Left ventricle myocardium inferior (tissue), 1 donor: ENCODE results near the gene ITGAV. TPM values are rescaled to one million over a fixed set of nuclear protein-coding genes. Genes with fewer than 3 reads are reported as not detected.

ENCODE experiments used
- DNase-seq: peaks from one replicate; pipeline ENCODE4 v3.0.0-alpha.2; 2020
- H3K27ac ChIP-seq: fragments of 200-600 bp; replicated peaks from 2 replicates; pipeline ENCODE4 v1.8.0; 2021
- H3K27me3 ChIP-seq: fragments of 200-600 bp; 2 replicates; pipeline ENCODE4 v1.8.0; 2021; ENCODE audit warnings: low read depth
- H3K36me3 ChIP-seq: fragments of 200-600 bp; 2 replicates; pipeline ENCODE4 v1.8.0; 2021
- H3K4me1 ChIP-seq: fragments of 200-600 bp; 2 replicates; pipeline ENCODE4 v1.8.0; 2021
- H3K4me3 ChIP-seq: fragments of 200-600 bp; 2 replicates; pipeline ENCODE4 v1.8.0; 2021; ENCODE audit warnings: mild to moderate bottlenecking, moderate library complexity
- H3K9me3 ChIP-seq: fragments of 200-600 bp; replicated peaks from 2 replicates; pipeline ENCODE4 v1.8.0; 2021
- CTCF ChIP-seq: fragments of 200-600 bp; IDR thresholded peaks from 2 replicates; pipeline ENCODE4 v1.8.0; 2021; ENCODE audit warnings: antibody characterized with exemption, mild to moderate bottlenecking, borderline replicate concordance
- intact Hi-C: fragments of 100-400 bp; cut with micrococcal nuclease; formaldehyde crosslinking; loops from one replicate; pipeline ENCODE4 v1.11.0; 2022
- total RNA-seq: library from RNA; stranded (reverse); fragmentation: NEBNext Ultra II Directional; extraction: Animal tissue kit (Norgen Biotek cat#: 25700); gene quantifications from one replicate; pipeline ENCODE4 v1.2.1, GENCODE V29; 2021
- donor health status: DM: no; HTN: yes; CAD: no; lungs with severe emphysema.

ITGAV gene
- total RNA-seq, 1 donor from 2014 or later, result 178 TPM

- no peak for DNase-seq
Measured at GRCh38 chr2:186709529-186710450, 119.9 kb downstream of the ITGAV start.

GRCh38 chr2:186713691-186714090 is 123.8 kb downstream of the ITGAV start:
- Histone ChIP-seq H3K27me3 (no peaks in the 10 kb centered on the region), H3K4me1 (no peaks in the 10 kb centered on the region), H3K4me3 (no peak overlapping the region), H3K36me3 (no peaks in the 10 kb centered on the region), H3K27ac (no peak overlapping the region), H3K9me3 (no peaks in the 10 kb centered on the region)
- intact Hi-C loops, result no loop called here
- TF ChIP-seq CTCF, result no peak
- DNase-seq, result no peak

More at GRCh38 chr2:186709529-186710450, 119.9 kb downstream of the ITGAV start:
- no peaks in the 10 kb centered on the region for H3K36me3 ChIP-seq
- H3K27ac ChIP-seq, result no peak overlapping the region
- TF ChIP-seq CTCF, result no peak
- H3K27me3 ChIP-seq, result no peaks in the 10 kb centered on the region
- H3K4me1 ChIP-seq, result no peaks in the 10 kb centered on the region
- intact Hi-C loops, result no loop called here
- H3K9me3 ChIP-seq, result no peaks in the 10 kb centered on the region
- H3K4me3 ChIP-seq, result no peak overlapping the region

DNA sequence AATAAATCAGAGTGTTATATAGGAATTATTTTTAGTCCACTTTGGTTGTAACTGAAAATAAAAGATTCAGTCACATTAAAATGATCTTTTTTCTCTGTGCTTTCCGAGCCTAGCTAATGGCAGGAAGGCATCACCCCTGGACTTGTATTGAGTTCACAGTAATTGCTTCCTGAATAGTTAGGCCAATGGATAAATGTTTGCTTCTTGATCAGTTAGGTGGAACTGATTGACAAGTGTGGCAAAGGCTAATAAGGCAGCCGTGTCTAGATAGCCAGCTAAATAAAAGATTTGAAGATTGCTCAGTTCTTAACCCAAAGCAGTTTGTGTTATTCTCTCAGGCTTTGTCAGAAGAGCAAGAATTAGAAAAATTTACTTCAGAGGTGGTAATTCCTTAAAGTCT is 124.8 kb downstream of the ITGAV start:
- intact Hi-C loops, result no loop called here
- Histone ChIP-seq H3K9me3 (no peaks in the 10 kb centered on the region), H3K36me3 (no peaks in the 10 kb centered on the region), H3K27me3 (no peaks in the 10 kb centered on the region), H3K27ac (no peak overlapping the region), H3K4me1 (no peaks in the 10 kb centered on the region), H3K4me3 (no peak overlapping the region)
- DNase-seq, result no peak
- TF ChIP-seq CTCF, result no peak

DNA sequence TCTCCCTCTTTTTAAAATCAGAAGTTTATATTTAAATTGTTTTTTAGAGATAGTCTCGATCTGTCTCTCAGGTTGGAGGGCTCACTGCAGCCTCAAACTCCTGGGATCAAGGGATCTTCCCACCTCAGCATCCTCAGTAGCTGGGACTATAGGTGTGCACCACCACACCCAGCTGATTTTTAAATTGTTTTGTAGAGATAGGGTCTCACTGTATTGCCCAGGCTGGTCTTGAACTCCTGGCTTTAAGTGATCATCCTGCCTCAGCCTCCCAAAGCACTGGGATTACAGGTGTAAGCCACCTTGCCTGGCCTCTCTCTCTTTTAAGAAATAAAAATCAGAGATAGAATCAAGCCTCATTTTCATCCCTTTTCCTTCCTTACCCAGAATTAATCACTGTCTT is 126.1 kb downstream of the ITGAV start:
- Histone ChIP-seq H3K27me3 (no peaks in the 10 kb centered on the region), H3K36me3 (no peaks in the 10 kb centered on the region), H3K9me3 (no peaks in the 10 kb centered on the region), H3K4me1 (no peaks in the 10 kb centered on the region), H3K4me3 (no peak overlapping the region), H3K27ac (no peak overlapping the region)
- intact Hi-C loops, result no loop called here
- DNase-seq, result no peak
- no peak for TF ChIP-seq CTCF

DNA sequence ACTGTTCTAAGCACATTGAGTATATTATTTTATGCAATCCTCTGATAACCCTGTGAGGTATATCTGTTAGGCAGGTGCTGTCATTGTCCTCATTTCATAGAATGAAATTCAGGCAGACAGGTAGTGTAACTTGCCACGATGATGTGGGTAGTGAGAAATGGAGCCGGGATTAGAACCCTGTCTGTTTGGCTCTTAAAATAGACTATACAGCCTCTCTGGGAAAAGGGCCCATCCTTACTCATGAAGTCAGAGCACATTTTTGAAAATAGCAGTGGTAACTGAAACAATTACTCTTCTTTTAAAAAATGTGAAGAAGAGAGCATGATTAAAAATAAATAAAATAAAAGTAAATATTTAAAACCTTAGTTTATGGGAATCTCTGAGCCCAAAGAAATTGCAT is 127.0 kb downstream of the ITGAV start:
- intact Hi-C loops, result no loop called here
- Histone ChIP-seq H3K27me3 (no peaks in the 10 kb centered on the region), H3K27ac (no peak overlapping the region), H3K9me3 (no peaks in the 10 kb centered on the region), H3K4me1 (no peaks in the 10 kb centered on the region), H3K36me3 (no peaks in the 10 kb centered on the region), H3K4me3 (no peak overlapping the region)
- no peak for TF ChIP-seq CTCF
- DNase-seq, result no peak
